Esophagus (tissue), 2 donors: ENCODE data around the gene CCDC33. TPM values are rescaled to one million over a fixed set of nuclear protein-coding genes. Genes with fewer than 3 reads are reported as not detected.
"Not testable (repeated sequence)": the region's sequence is repeated elsewhere in the genome, so short reads cannot be mapped to it uniquely, and the experiment has no call there.

Source experiments
- H3K27ac ChIP-seq, 2 donors: one replicate each; pipeline ENCODE4 v1.5.1; 2013; ENCODE audit warnings: low read depth in 2 of 2, mild to moderate bottlenecking in 2 of 2, inconsistent platforms in 1 of 2, low read length in 1 of 2, moderate library complexity in 1 of 2
- H3K27me3 ChIP-seq, 2 donors: one replicate each; pipeline ENCODE4 v1.6.1; 2013; ENCODE audit warnings: low read length in 2 of 2, control low read depth in 1 of 2, mild to moderate bottlenecking in 1 of 2; ENCODE audit not compliant: insufficient read depth in 2 of 2, control insufficient read depth in 1 of 2
- H3K36me3 ChIP-seq, 2 donors: one replicate each; pipeline ENCODE4 v1.6.1; 2013; ENCODE audit warnings: low read length in 1 of 2; ENCODE audit not compliant: control insufficient read depth in 2 of 2, insufficient read depth in 2 of 2
- H3K4me1 ChIP-seq, 2 donors: one replicate each; pipeline ENCODE4 v1.6.1; 2013; ENCODE audit warnings: low read length in 1 of 2; ENCODE audit not compliant: control insufficient read depth in 2 of 2, insufficient read depth in 2 of 2
- H3K4me3 ChIP-seq, 2 donors: one replicate each; pipeline ENCODE4 v1.5.1; 2013; ENCODE audit warnings: low read length in 2 of 2, mild to moderate bottlenecking in 2 of 2, low read depth in 1 of 2, moderate library complexity in 1 of 2
- H3K9me3 ChIP-seq, 2 donors: one replicate each; pipeline ENCODE4 v1.6.1; 2013; ENCODE audit warnings: mild to moderate bottlenecking in 2 of 2, low read depth in 1 of 2, low read length in 1 of 2, moderate library complexity in 1 of 2; ENCODE audit not compliant: control insufficient read depth in 2 of 2, insufficient read depth in 1 of 2
- WGBS, 2 donors: extraction: QIAGEN DNeasy Blood & Tissue Kit; methylation state at CpG; one replicate each; pipeline ENCODE4 v1.1.7; 2013; 5-methylcytosine and 5-hydroxymethylcytosine counted together
- polyA plus RNA-seq, 2 donors: library from polyadenylated mRNA; stranded (reverse); fragments of 200-250 nt; gene quantifications; one replicate each; pipeline ENCODE4 v1.2.3, GENCODE V29; 2013
- donor health status: healthy with polysubstance abuse.
- donor health status: Bipolar disorder and iron deficiency.

The CCDC33 gene
- polyA plus RNA-seq, 2 donors: not detected

- Histone ChIP-seq H3K27ac (no peak overlapping the region), H3K27me3 (no peaks in the 10 kb centered on the region), H3K9me3 (no peaks in the 10 kb centered on the region), H3K36me3 (no peaks in the 10 kb centered on the region), H3K4me3 (no peak overlapping the region), H3K4me1 (no peaks in the 10 kb centered on the region)
- WGBS, 2 donors: 85 to 86% methylated on average over 10 of the region's 10 CpGs
These were observed 108.9 kb downstream of the CCDC33 start for GRCh38 chr15:74345051-74345450.

GRCh38 chr15:74347757-74348250 lies 111.7 kb downstream of the CCDC33 start:
- Histone ChIP-seq H3K27ac (no peak overlapping the region), H3K4me1 (no peaks in the 10 kb centered on the region), H3K4me3 (no peak overlapping the region), H3K9me3 (no peaks in the 10 kb centered on the region), H3K27me3 (no peaks in the 10 kb centered on the region), H3K36me3 (no peaks in the 10 kb centered on the region)
- WGBS, 2 donors: 89 to 90% methylated on average over 13 of the region's 13 CpGs

- WGBS, 2 donors: 65 to 77% methylated on average over 3 of the region's 3 CpGs
- no peaks in the 10 kb centered on the region for H3K4me1 ChIP-seq
- no peak overlapping the region for H3K27ac ChIP-seq
- H3K27me3 ChIP-seq: no peaks in the 10 kb centered on the region
- no peak overlapping the region for H3K4me3 ChIP-seq
- no peaks in the 10 kb centered on the region for H3K36me3 ChIP-seq
- H3K9me3 ChIP-seq: no peaks in the 10 kb centered on the region
These were observed 113.2 kb downstream of the CCDC33 start for GRCh38 chr15:74349241-74349778.

- no peak overlapping the region for H3K27ac ChIP-seq
- H3K27me3 ChIP-seq: no peaks in the 10 kb centered on the region
- no peak overlapping the region for H3K4me3 ChIP-seq
- WGBS, 2 donors: 67 to 76% methylated on average over 14 of the region's 14 CpGs
- H3K4me1 ChIP-seq: no peaks in the 10 kb centered on the region
- H3K36me3 ChIP-seq: no peaks in the 10 kb centered on the region
- no peaks in the 10 kb centered on the region for H3K9me3 ChIP-seq
These were observed 114.5 kb downstream of the CCDC33 start for GRCh38 chr15:74350295-74351275.

GRCh38 chr15:74351670-74352069 lies 115.5 kb downstream of the CCDC33 start:
- no peak overlapping the region for H3K27ac ChIP-seq
- peaks cover 0 to 2% of the 10 kb centered on the region in 2 donors for H3K27me3 ChIP-seq
- no peaks in the 10 kb centered on the region for H3K4me1 ChIP-seq
- H3K36me3 ChIP-seq: no peaks in the 10 kb centered on the region
- H3K9me3 ChIP-seq: no peaks in the 10 kb centered on the region
- no peak overlapping the region for H3K4me3 ChIP-seq
- WGBS, 2 donors: 36% methylated on average over 3 of the region's 3 CpGs

GRCh38 chr15:74352393-74352910 lies 116.3 kb downstream of the CCDC33 start:
- 75 to 85% methylated on average over 3 of the region's 3 CpGs for WGBS, 2 donors
- Histone ChIP-seq H3K27ac (no peak overlapping the region), H3K27me3 (peaks cover 0 to 2% of the 10 kb centered on the region in 2 donors), H3K36me3 (no peaks in the 10 kb centered on the region), H3K4me3 (no peak overlapping the region), H3K4me1 (no peaks in the 10 kb centered on the region), H3K9me3 (no peaks in the 10 kb centered on the region)

GRCh38 chr15:74353992-74354391 lies 117.9 kb downstream of the CCDC33 start:
- not testable (repeated sequence) for H3K27ac ChIP-seq, H3K4me1 ChIP-seq, H3K4me3 ChIP-seq, H3K27me3 ChIP-seq, H3K36me3 ChIP-seq, H3K9me3 ChIP-seq
- WGBS, 2 donors: 80% methylated on average over 2 of the region's 2 CpGs

- WGBS, 2 donors: 74 to 85% methylated on average over 6 of the region's 6 CpGs
These were observed 119.9 kb downstream of the CCDC33 start for GRCh38 chr15:74356050-74356449.

GRCh38 chr15:74357514-74357913 lies 121.4 kb downstream of the CCDC33 start:
- H3K4me3 ChIP-seq, H3K36me3 ChIP-seq, H3K9me3 ChIP-seq, H3K27me3 ChIP-seq, H3K4me1 ChIP-seq: not testable (repeated sequence)
- 61 to 67% methylated on average over 7 of the region's 7 CpGs for whole genome bisulfite sequencing, 2 donors
- H3K27ac ChIP-seq: peak overlapping the region; percentile 22 to 53

More at GRCh38 chr15:74356050-74356449, 119.9 kb downstream of the CCDC33 start:
- not testable (repeated sequence) for H3K27me3 ChIP-seq, H3K27ac ChIP-seq, H3K9me3 ChIP-seq, H3K36me3 ChIP-seq, H3K4me1 ChIP-seq, H3K4me3 ChIP-seq
